ENCODE measurements around the gene TMEFF1. TPM values are rescaled to one million over a fixed set of nuclear protein-coding genes. Genes with fewer than 3 reads are reported as not detected.

The TMEFF1 gene
- polyA plus RNA-seq, 1 donor (not counting 4 experiments of a cell fraction or from before 2014, with no cell fraction given), result not detected

- H3K9me3 ChIP-seq (ENCODE audit: control insufficient read depth, low read depth, low read length), result no peaks in the 10 kb centered on the region
- H3K9me1 ChIP-seq (ENCODE audit: control insufficient read depth, extremely low read depth, insufficient read depth, low read length), result no peaks in the 10 kb centered on the region
- dilution Hi-C loops (cut with MboI; ENCODE audit: extremely low pct_ligation_motif_present, low sequenced_read_pairs), result no loop called here
- no peak for TF ChIP-seq EZH2 (IDR thresholded peaks at IDR 0.05; ENCODE audit: low read length)
- TF ChIP-seq CTCF (optimal IDR thresholded peaks at IDR 0.05 in 1 of 3, IDR thresholded peaks at IDR 0.05 in 1 of 3, conservative IDR thresholded peaks at IDR 0.05 in 1 of 3; ENCODE audit: extremely low read depth in 1 of 3, insufficient read depth in 2 of 3, low read length in 3 of 3), result no peak
- no peak overlapping the region for H3K4me2 ChIP-seq (ENCODE audit: control insufficient read depth, extremely low read depth, insufficient read depth, low read depth, low read length)
- no peaks in the 10 kb centered on the region for H3K36me3 ChIP-seq (ENCODE audit: control insufficient read depth in 2 of 2, extremely low read depth in 1 of 2, insufficient read depth in 2 of 2, low read length in 2 of 2)
- H3K27me3 ChIP-seq (ENCODE audit: control insufficient read depth, extremely low read depth, insufficient read depth, low read length), result no peaks in the 10 kb centered on the region
- FAIRE-seq (no peak), DNase-seq (ENCODE audit: low read depth, low spot score) (no peak)
- H3K27ac ChIP-seq (ENCODE audit: control insufficient read depth, insufficient read depth, low read length), result no peak overlapping the region
- H3K4me1 ChIP-seq (ENCODE audit: control insufficient read depth, extremely low read depth, insufficient read depth, low read length), result no peaks in the 10 kb centered on the region
- no peak overlapping the region for H3K9ac ChIP-seq (ENCODE audit: control insufficient read depth, extremely low read depth, insufficient read depth, low read length)
- H2AFZ ChIP-seq (ENCODE audit: control insufficient read depth, low read length), result no peak overlapping the region
- no peaks in the 10 kb centered on the region for H3K79me2 ChIP-seq (ENCODE audit: control insufficient read depth, insufficient read depth, low read length)
- no peak overlapping the region for H3K4me3 ChIP-seq (ENCODE audit: control insufficient read depth in 2 of 3, extremely low read depth in 1 of 3, insufficient read depth in 2 of 3, low read depth in 1 of 3, low read length in 3 of 3)
- H4K20me1 ChIP-seq (ENCODE audit: control insufficient read depth, extremely low read depth, insufficient read depth, low read length), result peaks cover 3% of the 10 kb centered on the region
Observed at GRCh38 chr9:100465761-100466160, 7.2 kb upstream of the TMEFF1 start.

- Histone ChIP-seq H3K9ac (ENCODE audit: control insufficient read depth, extremely low read depth, insufficient read depth, low read length) (no peak overlapping the region), H3K4me1 (ENCODE audit: control insufficient read depth, extremely low read depth, insufficient read depth, low read length) (no peaks in the 10 kb centered on the region), H3K4me2 (ENCODE audit: control insufficient read depth, extremely low read depth, insufficient read depth, low read depth, low read length) (no peak overlapping the region), H3K36me3 (ENCODE audit: control insufficient read depth in 2 of 2, extremely low read depth in 1 of 2, insufficient read depth in 2 of 2, low read length in 2 of 2) (no peaks in the 10 kb centered on the region), H3K27me3 (ENCODE audit: control insufficient read depth, extremely low read depth, insufficient read depth, low read length) (no peaks in the 10 kb centered on the region), H2AFZ (ENCODE audit: control insufficient read depth, low read length) (no peak overlapping the region), H3K9me1 (ENCODE audit: control insufficient read depth, extremely low read depth, insufficient read depth, low read length) (no peaks in the 10 kb centered on the region), H4K20me1 (ENCODE audit: control insufficient read depth, extremely low read depth, insufficient read depth, low read length) (peaks cover 3% of the 10 kb centered on the region), H3K79me2 (ENCODE audit: control insufficient read depth, insufficient read depth, low read length) (no peaks in the 10 kb centered on the region), H3K4me3 (ENCODE audit: control insufficient read depth in 2 of 3, extremely low read depth in 1 of 3, insufficient read depth in 2 of 3, low read depth in 1 of 3, low read length in 3 of 3) (no peak overlapping the region), H3K9me3 (ENCODE audit: control insufficient read depth, low read depth, low read length) (no peaks in the 10 kb centered on the region), H3K27ac (ENCODE audit: control insufficient read depth, insufficient read depth, low read length) (no peak overlapping the region)
- no peak for FAIRE-seq
- dilution Hi-C loops (cut with MboI; ENCODE audit: extremely low pct_ligation_motif_present, low sequenced_read_pairs), result no loop called here
- no peak for DNase-seq (ENCODE audit: low read depth, low spot score)
- TF ChIP-seq EZH2 (IDR thresholded peaks at IDR 0.05; ENCODE audit: low read length) (no peak), CTCF (optimal IDR thresholded peaks at IDR 0.05 in 1 of 3, IDR thresholded peaks at IDR 0.05 in 1 of 3, conservative IDR thresholded peaks at IDR 0.05 in 1 of 3; ENCODE audit: extremely low read depth in 1 of 3, insufficient read depth in 2 of 3, low read length in 3 of 3) (no peak)
Observed at GRCh38 chr9:100466171-100466828, 6.6 kb upstream of the TMEFF1 start.
